Right lobe of liver (tissue), 6 donors: ENCODE measurements around the gene UNC13D. TPM values are rescaled to one million over a fixed set of nuclear protein-coding genes. Genes with fewer than 3 reads are reported as not detected.

Source experiments
- ATAC-seq, 4 donors: fragments of 200-7000 bp; cut with Tn5 transposase; one replicate each; pipeline ENCODE4 v1.9.1; 2020; ENCODE audit warnings: mild to moderate bottlenecking in 4 of 4, moderate library complexity in 4 of 4
- DNase-seq, 3 donors: peaks; one replicate each; pipeline ENCODE4 v3.0.0-alpha.2; 2020
- H3K27ac ChIP-seq, 3 donors: fragments of 200-600 bp; one replicate each; pipeline ENCODE4 v1.8.0; 2022
- H3K27me3 ChIP-seq, 2 donors: fragments of 200-600 bp; one replicate each; pipeline ENCODE4 v1.8.0; 2022
- H3K36me3 ChIP-seq, 4 donors: fragments of 200-600 bp; sonication (generic) in 1 of 4; one replicate each; pipeline versions ENCODE4 v1.5.1 to v1.8.0; 2017 to 2022; ENCODE audit warnings: control low read depth in 1 of 4
- H3K4me1 ChIP-seq, 4 donors: fragments of 200-600 bp; sonication (generic) in 1 of 4; one replicate each; pipeline versions ENCODE4 v1.5.1 to v1.8.0; 2017 to 2022; ENCODE audit warnings: control low read depth in 1 of 4
- H3K4me3 ChIP-seq, 3 donors: fragments of 200-600 bp; one replicate each; pipeline ENCODE4 v1.8.0; 2022
- H3K9me3 ChIP-seq, 4 donors: fragments of 200-600 bp; sonication (generic) in 1 of 4; one replicate each; pipeline versions ENCODE4 v1.5.1 to v1.8.0; 2017 to 2022; ENCODE audit warnings: control low read depth in 1 of 4
- POLR2A ChIP-seq: fragments of 450-650 bp; IDR thresholded peaks from one replicate; pipeline ENCODE4 v1.6.1; 2017; ENCODE audit warnings: antibody characterized with exemption, mild to moderate bottlenecking
- WGBS: methylation state at CpG from one replicate; pipeline ENCODE4 v1.1.6; 2018; ENCODE audit warnings: low coverage, low lambda C conversion rate; ENCODE audit not compliant: insufficient coverage; ENCODE audit errors: missing lambda C conversion rate; 5-methylcytosine and 5-hydroxymethylcytosine counted together
- intact Hi-C, 2 donors: fragments of 100-400 bp; cut with DNase I; formaldehyde crosslinking; loops; one replicate each; pipeline versions ENCODE4 v1.11.2 to v1.14.1; 2022
- total RNA-seq, 6 experiments: library from RNA; depleted of rRNA in 2 of 6; stranded (reverse); fragments of >200 nt in 2 of 6; fragmentation: NEBNext Ultra II Directional in 3 of 6; extraction: Animal tissue kit (Norgen Biotek cat#: 25700) in 3 of 6; gene quantifications; one replicate each; pipeline versions ENCODE4 v1.1.0 to v1.2.4, GENCODE V29; 2016 to 2023
- TF ChIP-seq, protein P1 (sequence below), 4 donors: fragments of 200-600 bp in 3 of 4; fragments of 450-650 bp in 1 of 4; IDR thresholded peaks; one replicate each; pipeline versions ENCODE4 v1.5.1 to v1.8.0; 2016 to 2022; ENCODE audit warnings: antibody characterized with exemption in 4 of 4, mild to moderate bottlenecking in 2 of 4
- donor health status: DM: no; HTN: yes; CAD: no.
- donor health status: DM: no; HTN: no; CAD: no.
- donor health status: DM: no; HTN: no; CAD: no.
- donor health status: DM: no; HTN: yes; CAD: no.
- donor health status: DM: no; HTN: yes; CAD: no.

Gene UNC13D
- total RNA-seq, 6 experiments from 2014 or later = 3.4 to 12.5 (median 10.7) TPM

GRCh38 chr17:75877752-75878173 lies 33.6 kb upstream of the UNC13D start:
- peak; percentile 76 to 83 (median 83) for DNase-seq
- ATAC-seq = peak; percentile 19 to 71 (median 54)
- Histone ChIP-seq H3K9me3 (no peaks in the 10 kb centered on the region), H3K27ac (peak overlapping the region; percentile 67 to 89 (median 76)), H3K36me3 (peaks cover 0 to 7% (median 0%) of the 10 kb centered on the region in 4 donors), H3K4me1 (peaks cover 0 to 33% (median 9%) of the 10 kb centered on the region in 4 donors), H3K4me3 (peak overlapping the region; percentile 61 to 70 (median 66)), H3K27me3 (no peaks in the 10 kb centered on the region)
- TF ChIP-seq, protein P1, sequence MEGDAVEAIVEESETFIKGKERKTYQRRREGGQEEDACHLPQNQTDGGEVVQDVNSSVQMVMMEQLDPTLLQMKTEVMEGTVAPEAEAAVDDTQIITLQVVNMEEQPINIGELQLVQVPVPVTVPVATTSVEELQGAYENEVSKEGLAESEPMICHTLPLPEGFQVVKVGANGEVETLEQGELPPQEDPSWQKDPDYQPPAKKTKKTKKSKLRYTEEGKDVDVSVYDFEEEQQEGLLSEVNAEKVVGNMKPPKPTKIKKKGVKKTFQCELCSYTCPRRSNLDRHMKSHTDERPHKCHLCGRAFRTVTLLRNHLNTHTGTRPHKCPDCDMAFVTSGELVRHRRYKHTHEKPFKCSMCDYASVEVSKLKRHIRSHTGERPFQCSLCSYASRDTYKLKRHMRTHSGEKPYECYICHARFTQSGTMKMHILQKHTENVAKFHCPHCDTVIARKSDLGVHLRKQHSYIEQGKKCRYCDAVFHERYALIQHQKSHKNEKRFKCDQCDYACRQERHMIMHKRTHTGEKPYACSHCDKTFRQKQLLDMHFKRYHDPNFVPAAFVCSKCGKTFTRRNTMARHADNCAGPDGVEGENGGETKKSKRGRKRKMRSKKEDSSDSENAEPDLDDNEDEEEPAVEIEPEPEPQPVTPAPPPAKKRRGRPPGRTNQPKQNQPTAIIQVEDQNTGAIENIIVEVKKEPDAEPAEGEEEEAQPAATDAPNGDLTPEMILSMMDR (IDR thresholded peaks at IDR 0.05) = peak; percentile 27 to 44 (median 36)
- no peak for TF ChIP-seq POLR2A
- intact Hi-C loops = no loop called here
- WGBS = 0% methylated on average over 8 of the region's 56 CpGs

DNA sequence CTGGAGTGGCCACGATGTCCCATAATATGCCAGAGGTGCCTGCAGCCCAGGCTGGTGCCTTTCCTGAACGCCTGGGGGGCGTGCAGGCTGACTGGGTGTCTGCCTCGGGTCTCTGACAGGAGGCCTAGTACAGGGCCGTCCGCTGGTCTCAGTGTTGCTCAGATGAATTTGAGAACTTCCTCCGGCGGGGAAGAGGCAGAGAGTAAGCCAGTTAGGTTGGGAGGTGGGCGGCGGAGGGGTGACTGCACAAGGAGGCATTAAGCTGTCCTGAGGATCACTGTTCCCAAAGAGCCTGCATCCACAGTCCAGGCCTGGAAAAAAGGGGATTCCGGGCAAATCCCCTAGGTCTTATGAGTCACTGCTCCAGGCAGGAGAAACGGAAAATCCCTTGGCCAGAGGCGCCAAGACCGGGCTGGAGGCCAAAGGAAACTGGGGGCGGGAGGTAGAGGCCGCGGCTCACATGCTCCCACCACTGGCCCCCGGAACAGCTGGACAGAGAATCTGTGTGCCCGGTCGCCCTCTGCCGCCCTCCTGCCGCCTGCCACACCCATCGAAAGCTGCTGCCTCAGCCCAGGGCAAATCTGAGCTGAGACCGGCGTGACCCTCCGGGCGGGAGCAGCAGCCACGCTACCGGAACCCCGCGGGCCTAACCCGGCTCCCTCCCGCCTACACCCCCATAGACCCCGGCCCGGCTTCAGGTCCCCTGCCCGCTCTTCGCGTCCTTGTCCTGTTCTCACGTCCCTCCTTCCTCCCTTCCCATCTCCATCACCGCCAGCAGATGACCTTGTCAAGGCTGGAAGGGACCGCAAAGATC lies 32.9 kb upstream of the UNC13D start:
- ATAC-seq (peak; percentile 62 to 67 (median 64)), DNase-seq (peak; percentile 88 to 92 (median 90))
- H3K4me3 ChIP-seq = peak overlapping the region; percentile 61 to 70 (median 66)
- no peaks in the 10 kb centered on the region for H3K9me3 ChIP-seq
- H3K27ac ChIP-seq = peak overlapping the region; percentile 67 to 89 (median 76)
- 2% methylated on average over 9 of the region's 41 CpGs for WGBS
- TF ChIP-seq POLR2A = no peak
- TF ChIP-seq, protein P1 (IDR thresholded peaks at IDR 0.05) = peak in 1 of 4 donors; percentile 9
- peaks cover 0 to 38% (median 9%) of the 10 kb centered on the region in 4 donors for H3K4me1 ChIP-seq
- peaks cover 0 to 7% (median 0%) of the 10 kb centered on the region in 4 donors for H3K36me3 ChIP-seq
- intact Hi-C loops = no loop called here
- no peaks in the 10 kb centered on the region for H3K27me3 ChIP-seq

DNA sequence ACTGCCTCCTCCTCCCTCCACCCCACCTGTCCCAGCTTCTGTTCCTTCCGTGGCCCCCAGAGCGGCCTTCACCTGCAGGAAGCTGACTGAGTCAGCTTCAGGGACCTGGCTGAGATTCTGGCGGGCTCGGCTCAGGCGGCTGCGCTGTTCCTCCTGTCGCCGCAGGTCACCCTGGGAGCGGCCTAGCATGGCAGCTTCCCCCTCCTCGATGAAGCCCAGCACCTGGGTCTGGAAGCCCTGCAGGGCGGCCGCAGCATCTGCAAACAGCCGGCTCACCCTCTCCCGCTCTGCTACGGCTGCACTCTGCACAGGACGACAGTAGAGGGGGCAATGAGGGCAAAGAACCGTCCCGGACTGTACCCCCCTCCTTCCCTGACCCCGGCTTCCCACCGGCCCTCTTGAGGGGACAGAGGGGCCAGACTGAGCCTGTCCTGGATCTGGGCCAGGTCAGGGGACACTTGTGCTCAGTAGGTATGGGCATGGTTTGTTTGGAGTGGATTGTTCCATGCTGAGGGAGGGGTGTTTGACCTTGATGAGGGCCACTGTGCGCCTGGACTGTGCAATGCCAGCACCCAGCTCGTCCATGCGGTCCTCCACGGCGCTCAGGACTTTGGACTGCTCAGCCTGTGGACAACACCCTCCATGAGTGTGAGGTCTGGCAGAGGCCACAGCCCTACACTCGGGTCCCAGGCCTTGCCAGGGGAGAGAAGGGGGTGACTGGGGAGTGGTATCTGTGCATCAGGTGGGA lies 32.2 kb upstream of the UNC13D start:
- no peak for TF ChIP-seq POLR2A
- TF ChIP-seq, protein P1 (IDR thresholded peaks at IDR 0.05) = no peak
- Histone ChIP-seq H3K4me1 (peaks cover 0 to 38% (median 9%) of the 10 kb centered on the region in 4 donors), H3K36me3 (peaks cover 0 to 7% (median 0%) of the 10 kb centered on the region in 4 donors), H3K27me3 (no peaks in the 10 kb centered on the region), H3K4me3 (peak overlapping the region; percentile 61 to 70 (median 66)), H3K27ac (peak overlapping the region; percentile 67 to 89 (median 76)), H3K9me3 (no peaks in the 10 kb centered on the region)
- DNase-seq (peak; percentile 81 to 88 (median 82)), ATAC-seq (peak; percentile 49 to 73 (median 64))
- intact Hi-C loops = no loop called here
- WGBS = 28% methylated on average over 3 of the region's 26 CpGs

DNA sequence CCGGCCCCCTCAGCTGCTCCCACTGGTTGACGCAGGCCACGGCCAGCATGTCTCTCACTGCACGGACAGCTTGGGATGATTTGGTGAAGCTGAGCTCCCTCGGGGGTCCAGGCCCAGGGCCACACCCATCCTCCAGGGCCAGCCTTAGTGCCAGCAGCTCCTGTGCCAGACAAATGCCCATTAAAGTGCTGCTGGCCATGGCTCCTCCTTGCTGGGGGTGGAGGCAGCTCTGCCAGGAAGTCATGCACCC lies 31.7 kb upstream of the UNC13D start:
- peak overlapping the region; percentile 61 to 70 (median 66) for H3K4me3 ChIP-seq

More for the DNA sequence above, 31.7 kb upstream of the UNC13D start:
- peaks cover 0 to 7% (median 0%) of the 10 kb centered on the region in 4 donors for H3K36me3 ChIP-seq
- TF ChIP-seq POLR2A = peak; percentile 9
- TF ChIP-seq, protein P1 (IDR thresholded peaks at IDR 0.05) = no peak
- no peaks in the 10 kb centered on the region for H3K9me3 ChIP-seq
- peak overlapping the region; percentile 67 to 89 (median 76) for H3K27ac ChIP-seq
- intact Hi-C loops = no loop called here
- ATAC-seq (peak in 3 of 4 donors; percentile 19 to 52 (median 45)), DNase-seq (no peak)
- WGBS = 0% methylated on average over 1 of the region's 5 CpGs
- H3K27me3 ChIP-seq = no peaks in the 10 kb centered on the region
- peaks cover 0 to 38% (median 9%) of the 10 kb centered on the region in 4 donors for H3K4me1 ChIP-seq
